ENCODE data around the gene SEC22C. TPM values are rescaled to one million over a fixed set of nuclear protein-coding genes. Genes with fewer than 3 reads are reported as not detected.
A peak's percentile ranks its signal among the peaks of the same experiment; 100 is the strongest.
"Not testable (repeated sequence)": the region's sequence is repeated elsewhere in the genome, so short reads cannot be mapped to it uniquely, and the experiment has no call there.

Gene SEC22C
- total RNA-seq = 33.1 and 42.4 TPM in 2 replicates
- polyA plus RNA-seq (2012) = 36.2 TPM

- DNase-seq (ENCODE audit: low read depth) = peak; percentile 96
Observed at GRCh38 chr3:42581709-42582473, at the start of gene SEC22C. SEC22C (minus strand) TSS chr3:42581967; CDS start chr3:42569046, 12,921 bp downstream.

- peak; percentile 24 for DNase-seq (ENCODE audit: low read depth)
Observed at GRCh38 chr3:42613462-42613861, 31.7 kb upstream of the SEC22C start.

- peak; percentile 52 for DNase-seq (ENCODE audit: low read depth)
Observed at GRCh38 chr3:42612928-42613327, 31.2 kb upstream of the SEC22C start.

- no peak for DNase-seq (ENCODE audit: low read depth)
Observed at GRCh38 chr3:42612217-42612616, 30.4 kb upstream of the SEC22C start.

- no peak for DNase-seq (ENCODE audit: low read depth)
Observed at GRCh38 chr3:42610976-42611375, 29.2 kb upstream of the SEC22C start.

- DNase-seq (ENCODE audit: low read depth) = peak; percentile 40
Observed at GRCh38 chr3:42608581-42608980, 26.8 kb upstream of the SEC22C start.

- DNase-seq (ENCODE audit: low read depth) = peak; percentile 77
Observed at GRCh38 chr3:42605546-42606173, 23.9 kb upstream of the SEC22C start.

GRCh38 chr3:42602961-42603360, 21.2 kb upstream of the SEC22C start:
- DNase-seq (ENCODE audit: low read depth) = no peak

GRCh38 chr3:42601896-42602581, 20.3 kb upstream of the SEC22C start:
- DNase-seq (ENCODE audit: low read depth) = no peak

GRCh38 chr3:42600958-42601675, 19.4 kb upstream of the SEC22C start:
- peak; percentile 68 for DNase-seq (ENCODE audit: low read depth)

GRCh38 chr3:42600111-42600957, 18.6 kb upstream of the SEC22C start, which contains the start of gene NKTR:
NKTR (plus strand) TSS chr3:42600686; CDS start chr3:42601007, 321 bp downstream.
- peak; percentile 99 for DNase-seq (ENCODE audit: low read depth)

GRCh38 chr3:42597098-42597497, 15.3 kb upstream of the SEC22C start:
- DNase-seq (ENCODE audit: low read depth) = not testable (repeated sequence)

GRCh38 chr3:42595682-42596081, 13.9 kb upstream of the SEC22C start:
- no peak for DNase-seq (ENCODE audit: low read depth)

- DNase-seq (ENCODE audit: low read depth) = no peak
Observed at GRCh38 chr3:42593635-42594034, 11.9 kb upstream of the SEC22C start.

GRCh38 chr3:42591811-42592210, 10.0 kb upstream of the SEC22C start:
- no peak for DNase-seq (ENCODE audit: low read depth)

- DNase-seq (ENCODE audit: low read depth) = no peak
Observed at GRCh38 chr3:42590989-42591756, 9.4 kb upstream of the SEC22C start.

- DNase-seq (ENCODE audit: low read depth) = no peak
Observed at GRCh38 chr3:42589382-42590109, 7.8 kb upstream of the SEC22C start.

- DNase-seq (ENCODE audit: low read depth) = no peak
Observed at GRCh38 chr3:42588625-42589024, 6.9 kb upstream of the SEC22C start.

All from myocyte (in vitro differentiated cells).